Smooth muscle cell (in vitro differentiated cells): ENCODE measurements around the gene SQSTM1. TPM values are rescaled to one million over a fixed set of nuclear protein-coding genes. Genes with fewer than 3 reads are reported as not detected.

Source experiments
- DNase-seq: peaks from one replicate; lab custom pipeline; 2025; ENCODE audit not compliant: unreplicated experiment; lab: John Stamatoyannopoulos, UW
- H2AFZ ChIP-seq: fragments of 200-600 bp; sonication (generic); 2 replicates; pipeline ENCODE4 v1.6.0; 2016; ENCODE audit warnings: antibody characterized with exemption, low read depth, mild to moderate bottlenecking
- H3F3A ChIP-seq: fragments of 200-600 bp; sonication (generic); 2 replicates; pipeline ENCODE4 v1.6.0; 2017; ENCODE audit warnings: antibody characterized with exemption, low read depth
- H3K27ac ChIP-seq: fragments of 200-600 bp; sonication (generic); 2 replicates; pipeline ENCODE4 v1.5.1; 2016; ENCODE audit warnings: low read depth, mild to moderate bottlenecking
- H3K27me3 ChIP-seq: fragments of 200-600 bp; sonication (generic); 2 replicates; pipeline ENCODE4 v1.6.1; 2016; ENCODE audit warnings: low read depth, mild to moderate bottlenecking
- H3K36me3 ChIP-seq: fragments of 200-600 bp; sonication (generic); 2 replicates; pipeline ENCODE4 v1.5.1; 2016; ENCODE audit warnings: low read depth
- H3K4me1 ChIP-seq: fragments of 200-600 bp; sonication (generic); 2 replicates; pipeline ENCODE4 v1.5.1; 2016; ENCODE audit warnings: low read depth
- H3K4me2 ChIP-seq: fragments of 200-600 bp; sonication (generic); 2 replicates; pipeline ENCODE4 v1.6.0; 2016; ENCODE audit warnings: mild to moderate bottlenecking
- H3K4me3 ChIP-seq: fragments of 200-600 bp; sonication (generic); 2 replicates; pipeline ENCODE4 v1.5.1; 2016; ENCODE audit warnings: mild to moderate bottlenecking
- H3K79me2 ChIP-seq: fragments of 200-600 bp; sonication (generic); 2 replicates; pipeline ENCODE4 v1.6.0; 2016; ENCODE audit warnings: low read depth, mild to moderate bottlenecking
- H3K9ac ChIP-seq: fragments of 200-600 bp; sonication (generic); 2 replicates; pipeline ENCODE4 v1.6.0; 2016; ENCODE audit warnings: low read depth
- H3K9me3 ChIP-seq: fragments of 200-600 bp; sonication (generic); replicated peaks from 2 replicates; pipeline ENCODE4 v1.5.1; 2016; ENCODE audit warnings: low read depth
- H4K20me1 ChIP-seq: fragments of 200-600 bp; sonication (generic); 2 replicates; pipeline ENCODE4 v1.6.0; 2016; ENCODE audit warnings: low read depth
- CTCF ChIP-seq: fragments of 200-600 bp; sonication (generic); IDR thresholded peaks from 2 replicates; pipeline ENCODE4 v1.5.1; 2017; ENCODE audit warnings: borderline replicate concordance, mild to moderate bottlenecking, antibody characterized with exemption; ENCODE audit not compliant: insufficient read depth, poor library complexity, severe bottlenecking
- WGBS: methylation state at CpG from one replicate; pipeline ENCODE4 v1.1.7; 2016; ENCODE audit warnings: low lambda C conversion rate; 5-methylcytosine and 5-hydroxymethylcytosine counted together
- polyA plus RNA-seq: library from polyadenylated mRNA; unstranded; fragments of >200 nt; fragmentation: Nextera tagmentation; extraction: Ambion mirVana; gene quantifications from 2 replicates; pipeline ENCODE4 v1.2.1, GENCODE V29; 2016
- total RNA-seq: library from RNA; depleted of rRNA; stranded (reverse); fragments of >200 nt; gene quantifications from 2 replicates; pipeline ENCODE4 v1.2.3, GENCODE V29; 2014

Gene SQSTM1
- total and polyA plus RNA-seq, 2 experiments from 2014 or later = 114 to 159 TPM

GRCh38 chr5:179795863-179796833 is 24.6 kb upstream of the SQSTM1 start:
- peak overlapping the region; percentile 48 for H3K27ac ChIP-seq
- TF ChIP-seq CTCF = peak; percentile 53
- DNase-seq = peak; percentile 74

GRCh38 chr5:179796877-179797608 is 23.7 kb upstream of the SQSTM1 start:
- Histone ChIP-seq H3K4me2 (peak overlapping the region; percentile 100), H3K4me3 (peak overlapping the region; percentile 77), H4K20me1 (peaks cover 12% of the 10 kb centered on the region), H3F3A (no peaks in the 10 kb centered on the region), H3K4me1 (peaks cover 4% of the 10 kb centered on the region), H3K27me3 (no peaks in the 10 kb centered on the region), H3K36me3 (no peaks in the 10 kb centered on the region), H2AFZ (no peak overlapping the region), H3K27ac (peak overlapping the region; percentile 48), H3K9me3 (no peaks in the 10 kb centered on the region), H3K79me2 (no peaks in the 10 kb centered on the region), H3K9ac (peak overlapping the region; percentile 59)
- no peak for TF ChIP-seq CTCF
- DNase-seq = no peak
- WGBS = 92% methylated on average over 21 of the region's 21 CpGs

More at GRCh38 chr5:179795863-179796833, 24.6 kb upstream of the SQSTM1 start:
- Histone ChIP-seq H3K4me1 (peaks cover 4% of the 10 kb centered on the region), H3F3A (no peaks in the 10 kb centered on the region), H4K20me1 (peaks cover 3% of the 10 kb centered on the region), H3K27me3 (no peaks in the 10 kb centered on the region), H3K9ac (peak overlapping the region; percentile 59), H3K9me3 (no peaks in the 10 kb centered on the region), H3K4me2 (peak overlapping the region; percentile 100), H3K4me3 (peak overlapping the region; percentile 77), H2AFZ (no peak overlapping the region), H3K36me3 (no peaks in the 10 kb centered on the region), H3K79me2 (no peaks in the 10 kb centered on the region)
- 5% methylated on average over 71 of the region's 113 CpGs for WGBS

- no peak for TF ChIP-seq CTCF
- Histone ChIP-seq H3K4me2 (no peak overlapping the region), H3F3A (no peaks in the 10 kb centered on the region), H4K20me1 (peaks cover 19% of the 10 kb centered on the region), H3K4me1 (peaks cover 10% of the 10 kb centered on the region), H3K79me2 (no peaks in the 10 kb centered on the region), H3K9me3 (no peaks in the 10 kb centered on the region), H3K36me3 (no peaks in the 10 kb centered on the region), H3K9ac (no peak overlapping the region), H3K27me3 (no peaks in the 10 kb centered on the region), H3K4me3 (no peak overlapping the region), H3K27ac (no peak overlapping the region), H2AFZ (no peak overlapping the region)
- WGBS = 95% methylated on average over 22 of the region's 30 CpGs
- no peak for DNase-seq
Measured at GRCh38 chr5:179797741-179798140, 23.0 kb upstream of the SQSTM1 start.
